Mucosa of descending colon (tissue), 3 donors: ENCODE measurements around the gene OBSCN. TPM values are rescaled to one million over a fixed set of nuclear protein-coding genes. Genes with fewer than 3 reads are reported as not detected.

ENCODE experiments used
- ATAC-seq: fragments of 200-7000 bp; cut with Tn5 transposase; one replicate; pipeline ENCODE4 v1.9.1; 2020; ENCODE audit warnings: mild to moderate bottlenecking, moderate library complexity
- DNase-seq, 3 donors: peaks; one replicate each; pipeline ENCODE4 v3.0.0-alpha.2; 2020
- H3K36me3 ChIP-seq: fragments of 200-600 bp; one replicate; pipeline ENCODE4 v1.8.0; 2021; ENCODE audit warnings: low read depth, mild to moderate bottlenecking
- H3K4me1 ChIP-seq: fragments of 200-600 bp; one replicate; pipeline ENCODE4 v1.8.0; 2021; ENCODE audit warnings: low read depth, mild to moderate bottlenecking
- H3K4me3 ChIP-seq: fragments of 200-600 bp; one replicate; pipeline ENCODE4 v1.8.0; 2021; ENCODE audit warnings: mild to moderate bottlenecking
- H3K9me3 ChIP-seq: fragments of 200-600 bp; one replicate; pipeline ENCODE4 v1.8.0; 2021; ENCODE audit warnings: mild to moderate bottlenecking
- intact Hi-C, 2 donors: fragments of 100-400 bp; cut with DNase I in 1 of 2; cut with micrococcal nuclease in 1 of 2; formaldehyde crosslinking; loops; one replicate each; pipeline versions ENCODE4 v1.11.0 to v1.11.1; 2022; cut with DNase I, micrococcal nuclease
- total RNA-seq, 3 donors: library from RNA; stranded (reverse); fragmentation: NEBNext Ultra II Directional in 2 of 3; extraction: Animal tissue kit (Norgen Biotek cat#: 25700) in 2 of 3; gene quantifications; one replicate each; pipeline versions ENCODE4 v1.2.1 to v1.2.4, GENCODE V29; 2021 to 2023
- TF ChIP-seq, protein P1 (sequence below): fragments of 200-600 bp; IDR thresholded peaks from one replicate; pipeline ENCODE4 v1.8.0; 2022; ENCODE audit warnings: antibody characterized with exemption, mild to moderate bottlenecking
- donor health status: DM: no; HTN: no; CAD: no; lungs with moderate emphysema.
- donor health status: DM: no; HTN: no; CAD: no.
- donor health status: DM: no; HTN: yes; CAD: no.

Gene OBSCN
- total RNA-seq, 3 donors from 2014 or later, result 4.2 to 30.9 (median 7.5) TPM

DNA sequence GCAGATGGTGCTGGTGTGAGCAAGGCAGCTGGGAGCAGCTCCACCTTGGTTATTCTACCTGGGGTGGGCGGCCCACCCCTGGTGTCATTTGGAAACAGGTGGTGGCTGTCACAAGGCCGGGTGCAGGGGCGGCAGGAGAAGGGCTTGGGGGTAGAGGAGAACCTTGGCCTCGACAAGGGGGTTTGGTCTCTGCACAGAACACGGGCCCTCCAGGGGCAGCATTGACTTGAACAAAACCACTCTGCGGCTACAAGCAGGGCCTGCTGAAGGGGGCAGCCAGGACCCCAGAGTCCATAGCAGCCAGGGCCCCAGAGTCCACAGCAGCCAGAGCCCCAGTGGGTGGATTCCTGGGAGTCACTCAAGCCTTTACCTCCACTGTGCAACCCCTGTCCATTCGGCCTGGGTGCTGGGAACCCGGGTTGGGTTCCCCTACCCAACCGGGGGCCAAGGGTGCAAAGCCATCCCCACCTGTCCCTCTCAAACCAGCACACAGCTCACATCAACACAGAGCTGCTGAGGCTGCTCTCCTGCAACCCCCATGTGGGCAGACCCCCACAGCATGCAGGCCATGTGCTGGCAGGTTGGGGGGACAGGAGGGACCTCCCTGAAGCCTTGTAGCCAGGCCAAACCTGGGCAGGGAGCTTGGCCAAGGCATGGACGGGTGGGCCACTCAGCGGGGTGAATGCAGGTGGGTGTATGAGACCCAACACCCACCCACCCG, 191.1 kb downstream of the OBSCN start:
- peaks cover 7% of the 10 kb centered on the region for H3K4me1 ChIP-seq
- DNase-seq (peak in 1 of 3 donors; percentile 44), ATAC-seq (no peak)
- intact Hi-C loops, result no loop called here
- H3K4me3 ChIP-seq, result no peak overlapping the region
- no peaks in the 10 kb centered on the region for H3K36me3 ChIP-seq
- TF ChIP-seq, protein P1, sequence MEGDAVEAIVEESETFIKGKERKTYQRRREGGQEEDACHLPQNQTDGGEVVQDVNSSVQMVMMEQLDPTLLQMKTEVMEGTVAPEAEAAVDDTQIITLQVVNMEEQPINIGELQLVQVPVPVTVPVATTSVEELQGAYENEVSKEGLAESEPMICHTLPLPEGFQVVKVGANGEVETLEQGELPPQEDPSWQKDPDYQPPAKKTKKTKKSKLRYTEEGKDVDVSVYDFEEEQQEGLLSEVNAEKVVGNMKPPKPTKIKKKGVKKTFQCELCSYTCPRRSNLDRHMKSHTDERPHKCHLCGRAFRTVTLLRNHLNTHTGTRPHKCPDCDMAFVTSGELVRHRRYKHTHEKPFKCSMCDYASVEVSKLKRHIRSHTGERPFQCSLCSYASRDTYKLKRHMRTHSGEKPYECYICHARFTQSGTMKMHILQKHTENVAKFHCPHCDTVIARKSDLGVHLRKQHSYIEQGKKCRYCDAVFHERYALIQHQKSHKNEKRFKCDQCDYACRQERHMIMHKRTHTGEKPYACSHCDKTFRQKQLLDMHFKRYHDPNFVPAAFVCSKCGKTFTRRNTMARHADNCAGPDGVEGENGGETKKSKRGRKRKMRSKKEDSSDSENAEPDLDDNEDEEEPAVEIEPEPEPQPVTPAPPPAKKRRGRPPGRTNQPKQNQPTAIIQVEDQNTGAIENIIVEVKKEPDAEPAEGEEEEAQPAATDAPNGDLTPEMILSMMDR, result no peak
- H3K9me3 ChIP-seq, result no peaks in the 10 kb centered on the region

DNA sequence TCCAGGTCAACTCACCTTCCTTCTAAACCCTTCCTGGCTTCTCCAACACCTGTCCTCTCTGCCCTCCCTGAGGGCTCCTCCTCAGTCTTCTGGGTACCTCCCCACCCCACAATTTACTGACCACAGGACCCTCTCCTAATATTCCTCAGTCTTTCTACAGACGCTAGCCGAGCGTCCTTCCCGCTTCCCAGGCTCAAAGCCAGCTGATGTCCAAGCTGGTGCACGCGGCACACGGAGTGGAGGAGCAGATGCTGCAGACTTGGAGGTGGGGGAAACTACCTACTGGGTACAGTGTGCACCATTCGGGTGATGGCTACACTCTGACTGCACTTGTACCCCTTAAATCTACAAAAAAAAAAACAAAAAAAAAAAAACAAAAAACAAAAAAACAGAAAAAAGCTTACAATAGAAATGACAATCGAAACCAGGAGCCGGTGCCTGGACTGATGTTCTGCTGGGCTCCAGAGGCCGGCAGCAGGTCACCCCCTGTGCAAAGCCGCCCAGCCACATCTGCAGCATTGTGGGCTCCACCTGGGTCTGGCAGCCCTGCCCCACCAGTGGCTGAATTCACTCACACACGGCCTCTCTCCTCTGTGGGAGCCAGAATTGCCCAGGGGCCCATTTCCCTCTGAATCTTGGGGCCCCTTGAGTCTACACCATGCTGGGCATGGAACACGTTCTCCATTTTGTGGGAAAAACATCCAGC, 191.8 kb downstream of the OBSCN start:
- intact Hi-C loops, result no loop called here
- no peaks in the 10 kb centered on the region for H3K9me3 ChIP-seq
- H3K36me3 ChIP-seq, result no peaks in the 10 kb centered on the region
- TF ChIP-seq, protein P1, result no peak
- ATAC-seq (no peak), DNase-seq (peak in 1 of 3 donors; percentile 35)
- H3K4me3 ChIP-seq, result no peak overlapping the region
- H3K4me1 ChIP-seq, result peaks cover 14% of the 10 kb centered on the region

GRCh38 chr1:228400237-228400651, 192.4 kb downstream of the OBSCN start:
- Histone ChIP-seq H3K4me3 (no peak overlapping the region), H3K4me1 (peaks cover 19% of the 10 kb centered on the region), H3K36me3 (no peaks in the 10 kb centered on the region), H3K9me3 (no peaks in the 10 kb centered on the region)
- ATAC-seq (no peak), DNase-seq (peak in 1 of 3 donors; percentile 30)
- TF ChIP-seq, protein P1, result no peak
- intact Hi-C loops, result no loop called here

DNA sequence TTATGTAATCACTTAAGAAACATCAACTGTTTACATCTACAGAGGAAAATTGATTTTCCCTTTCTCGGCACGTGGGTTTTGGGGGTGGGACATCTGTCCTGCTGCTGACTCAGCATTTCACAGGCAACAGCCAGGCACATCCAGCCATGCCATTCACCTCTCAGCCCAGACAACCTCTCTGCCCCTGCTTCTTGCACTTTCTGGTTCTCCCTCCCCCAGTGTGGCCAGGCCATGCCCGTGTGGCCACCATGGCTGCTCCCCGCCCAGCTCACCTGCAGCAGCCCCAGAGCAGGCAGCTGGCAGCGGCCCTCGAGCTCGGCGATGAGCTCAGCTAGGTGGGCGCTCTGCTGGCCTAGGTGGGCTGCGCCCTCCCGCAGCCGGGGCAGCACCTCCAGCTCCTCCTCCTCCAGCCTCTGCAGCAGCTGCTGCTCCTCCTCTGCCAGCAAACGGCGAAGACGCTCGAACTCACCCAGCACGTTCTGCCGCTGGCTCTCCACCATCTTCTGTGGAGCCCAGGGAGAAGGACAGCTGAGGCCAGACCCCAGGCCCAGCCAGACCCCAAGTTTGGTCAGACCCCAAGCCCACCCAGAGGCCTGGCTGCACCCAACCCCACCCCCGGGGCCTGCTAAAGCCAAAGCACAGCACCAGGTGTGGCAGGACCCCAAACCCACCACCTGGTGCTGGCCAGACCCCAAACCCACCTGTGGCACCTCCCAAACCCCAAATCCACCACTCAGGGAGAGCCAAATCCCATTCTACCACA, 193.0 kb downstream of the OBSCN start:
- ATAC-seq, result no peak
- DNase-seq, result peak in 1 of 3 donors; percentile 34
- TF ChIP-seq, protein P1, result no peak
- H3K4me3 ChIP-seq, result no peak overlapping the region
- peaks cover 23% of the 10 kb centered on the region for H3K4me1 ChIP-seq
- no peaks in the 10 kb centered on the region for H3K9me3 ChIP-seq
- intact Hi-C loops, result no loop called here
- H3K36me3 ChIP-seq, result no peaks in the 10 kb centered on the region

- ATAC-seq (no peak), DNase-seq (peak in 1 of 3 donors; percentile 40)
- Histone ChIP-seq H3K9me3 (no peaks in the 10 kb centered on the region), H3K36me3 (no peaks in the 10 kb centered on the region), H3K4me3 (no peak overlapping the region), H3K4me1 (peaks cover 23% of the 10 kb centered on the region)
- intact Hi-C loops, result no loop called here
- TF ChIP-seq, protein P1, result no peak
Observed at GRCh38 chr1:228401782-228402640, 194.2 kb downstream of the OBSCN start.
